EL (cell line): ENCODE measurements around the gene IER5.
A peak's percentile ranks its signal among the peaks of the same experiment; 100 is the strongest.

ENCODE experiments used
- DNase-seq: peaks from one replicate; pipeline ENCODE4 v3.0.0-alpha.2; 2016

Gene IER5

GRCh38 chr1:181077576-181078242, 10.8 kb upstream of the IER5 start:
- peak; percentile 87 for DNase-seq

- peak; percentile 34 for DNase-seq
Measured at GRCh38 chr1:181079382-181079781, 9.1 kb upstream of the IER5 start.

GRCh38 chr1:181079920-181080319, 8.6 kb upstream of the IER5 start:
- DNase-seq: no peak

- no peak for DNase-seq
Measured at GRCh38 chr1:181080556-181080955, 7.9 kb upstream of the IER5 start.

GRCh38 chr1:181081395-181081794, 7.1 kb upstream of the IER5 start:
- DNase-seq: no peak

- DNase-seq: peak; percentile 45
Measured at GRCh38 chr1:181083842-181084605, 4.5 kb upstream of the IER5 start.

- DNase-seq: no peak
Measured at GRCh38 chr1:181084606-181084969, 3.9 kb upstream of the IER5 start.

GRCh38 chr1:181086091-181086490, 2.4 kb upstream of the IER5 start:
- no peak for DNase-seq

GRCh38 chr1:181086926-181087325, 1.6 kb upstream of the IER5 start:
- peak; percentile 88 for DNase-seq

- DNase-seq: peak; percentile 52
Measured at GRCh38 chr1:181087400-181087901, 1.0 kb upstream of the IER5 start.

GRCh38 chr1:181089017-181089675, 646 bp downstream of the IER5 start:
- DNase-seq: peak; percentile 14

GRCh38 chr1:181089676-181090544, 1.4 kb downstream of the IER5 start:
- peak; percentile 61 for DNase-seq

- DNase-seq: peak; percentile 34
Measured at GRCh38 chr1:181090641-181091126, 2.2 kb downstream of the IER5 start.

GRCh38 chr1:181091309-181092040, 3.0 kb downstream of the IER5 start:
- no peak for DNase-seq

- DNase-seq: no peak
Measured at GRCh38 chr1:181092056-181092455, 3.6 kb downstream of the IER5 start.

GRCh38 chr1:181092883-181093458, 4.5 kb downstream of the IER5 start:
- DNase-seq: no peak

GRCh38 chr1:181094416-181095212, 6.1 kb downstream of the IER5 start:
- peak; percentile 97 for DNase-seq

GRCh38 chr1:181095260-181095659, 6.8 kb downstream of the IER5 start:
- no peak for DNase-seq

- no peak for DNase-seq
Measured at GRCh38 chr1:181095763-181096184, 7.3 kb downstream of the IER5 start.

- DNase-seq: peak; percentile 37
Measured at GRCh38 chr1:181097242-181097641, 8.7 kb downstream of the IER5 start.
